OCI-LY1 (cell line): ENCODE measurements around the gene FLACC1.

ENCODE experiments used
- CTCF ChIP-seq: fragments of 200-600 bp; sonication (generic), shearing (Covaris generic); IDR thresholded peaks from 2 replicates; pipeline ENCODE4 v1.5.1; 2017; ENCODE audit warnings: mild to moderate bottlenecking, antibody characterized with exemption, low read length, moderate library complexity, mixed read lengths
- EZH2 ChIP-seq: fragments of 200-600 bp; sonication (generic), shearing (Covaris generic); IDR thresholded peaks from 2 replicates; pipeline ENCODE4 v1.8.0; 2017; ENCODE audit warnings: borderline replicate concordance, mixed run types, mild to moderate bottlenecking, antibody characterized with exemption, low read length, moderate library complexity, mixed read lengths

GRCh38 chr2:201279079-201279478 lies 78.1 kb downstream of the FLACC1 start:
- TF ChIP-seq CTCF (no peak), EZH2 (no peak)
